Ishikawa (cell line): Measurements from ENCODE around the gene GALNT13.

ENCODE experiments used
- CEBPB ChIP-seq: IDR thresholded peaks from 2 replicates; pipeline ENCODE4 v1.6.1; 2012
- EP300 ChIP-seq: IDR thresholded peaks from 2 replicates; pipeline ENCODE4 v1.6.1; 2012; ENCODE audit warnings: borderline replicate concordance
- RAD21 ChIP-seq: IDR thresholded peaks from 2 replicates; pipeline ENCODE4 v1.6.1; 2012; ENCODE audit warnings: low read depth
- TAF1 ChIP-seq: IDR thresholded peaks from 2 replicates; pipeline ENCODE4 v1.6.1; 2012; ENCODE audit warnings: low read depth, mild to moderate bottlenecking
- TCF12 ChIP-seq: IDR thresholded peaks from 2 replicates; pipeline ENCODE4 v1.6.1; 2012; ENCODE audit warnings: low read depth
- YY1 ChIP-seq: IDR thresholded peaks from 2 replicates; pipeline ENCODE4 v1.6.1; 2012; ENCODE audit warnings: low read depth
- TF ChIP-seq, protein P1 (sequence below): IDR thresholded peaks from 2 replicates; pipeline ENCODE4 v1.6.1; 2012
- TF ChIP-seq, protein P2 (sequence below): IDR thresholded peaks from 2 replicates; pipeline ENCODE4 v1.6.1; 2012; ENCODE audit warnings: low read depth, mild to moderate bottlenecking
- TF ChIP-seq, protein P3 (sequence below): IDR thresholded peaks from 2 replicates; pipeline ENCODE4 v1.6.1; 2012

GRCh38 chr2:154484338-154485099 is 612.8 kb downstream of the GALNT13 start:
- TF ChIP-seq RAD21 (no peak), YY1 (no peak), CEBPB (no peak), TAF1 (no peak), EP300 (no peak), TCF12 (no peak)
- TF ChIP-seq, protein P1, sequence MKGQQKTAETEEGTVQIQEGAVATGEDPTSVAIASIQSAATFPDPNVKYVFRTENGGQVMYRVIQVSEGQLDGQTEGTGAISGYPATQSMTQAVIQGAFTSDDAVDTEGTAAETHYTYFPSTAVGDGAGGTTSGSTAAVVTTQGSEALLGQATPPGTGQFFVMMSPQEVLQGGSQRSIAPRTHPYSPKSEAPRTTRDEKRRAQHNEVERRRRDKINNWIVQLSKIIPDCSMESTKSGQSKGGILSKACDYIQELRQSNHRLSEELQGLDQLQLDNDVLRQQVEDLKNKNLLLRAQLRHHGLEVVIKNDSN, result no peak
- TF ChIP-seq, protein P2, sequence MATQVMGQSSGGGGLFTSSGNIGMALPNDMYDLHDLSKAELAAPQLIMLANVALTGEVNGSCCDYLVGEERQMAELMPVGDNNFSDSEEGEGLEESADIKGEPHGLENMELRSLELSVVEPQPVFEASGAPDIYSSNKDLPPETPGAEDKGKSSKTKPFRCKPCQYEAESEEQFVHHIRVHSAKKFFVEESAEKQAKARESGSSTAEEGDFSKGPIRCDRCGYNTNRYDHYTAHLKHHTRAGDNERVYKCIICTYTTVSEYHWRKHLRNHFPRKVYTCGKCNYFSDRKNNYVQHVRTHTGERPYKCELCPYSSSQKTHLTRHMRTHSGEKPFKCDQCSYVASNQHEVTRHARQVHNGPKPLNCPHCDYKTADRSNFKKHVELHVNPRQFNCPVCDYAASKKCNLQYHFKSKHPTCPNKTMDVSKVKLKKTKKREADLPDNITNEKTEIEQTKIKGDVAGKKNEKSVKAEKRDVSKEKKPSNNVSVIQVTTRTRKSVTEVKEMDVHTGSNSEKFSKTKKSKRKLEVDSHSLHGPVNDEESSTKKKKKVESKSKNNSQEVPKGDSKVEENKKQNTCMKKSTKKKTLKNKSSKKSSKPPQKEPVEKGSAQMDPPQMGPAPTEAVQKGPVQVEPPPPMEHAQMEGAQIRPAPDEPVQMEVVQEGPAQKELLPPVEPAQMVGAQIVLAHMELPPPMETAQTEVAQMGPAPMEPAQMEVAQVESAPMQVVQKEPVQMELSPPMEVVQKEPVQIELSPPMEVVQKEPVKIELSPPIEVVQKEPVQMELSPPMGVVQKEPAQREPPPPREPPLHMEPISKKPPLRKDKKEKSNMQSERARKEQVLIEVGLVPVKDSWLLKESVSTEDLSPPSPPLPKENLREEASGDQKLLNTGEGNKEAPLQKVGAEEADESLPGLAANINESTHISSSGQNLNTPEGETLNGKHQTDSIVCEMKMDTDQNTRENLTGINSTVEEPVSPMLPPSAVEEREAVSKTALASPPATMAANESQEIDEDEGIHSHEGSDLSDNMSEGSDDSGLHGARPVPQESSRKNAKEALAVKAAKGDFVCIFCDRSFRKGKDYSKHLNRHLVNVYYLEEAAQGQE, result no peak
- TF ChIP-seq, protein P3, sequence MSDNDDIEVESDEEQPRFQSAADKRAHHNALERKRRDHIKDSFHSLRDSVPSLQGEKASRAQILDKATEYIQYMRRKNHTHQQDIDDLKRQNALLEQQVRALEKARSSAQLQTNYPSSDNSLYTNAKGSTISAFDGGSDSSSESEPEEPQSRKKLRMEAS, result no peak
